Measurements from ENCODE around the gene GRIP1. TPM values are rescaled to one million over a fixed set of nuclear protein-coding genes. Genes with fewer than 3 reads are reported as not detected.

The GRIP1 gene
- total RNA-seq, 2 experiments from 2014 or later, result 5.4 TPM

GRCh38 chr12:66587912-66588311 is 91.0 kb downstream of the GRIP1 start:
- H3K4me1 Mint-ChIP-seq (ENCODE audit: low read depth), result no peaks in the 10 kb centered on the region
- H3K27me3 Mint-ChIP-seq, result no peaks in the 10 kb centered on the region
- no peaks in the 10 kb centered on the region for H3K9me3 Mint-ChIP-seq
- ATAC-seq (ENCODE audit: poor library complexity) (no peak), DNase-seq (no peak)
- Histone ChIP-seq H3K4me1 (ENCODE audit: insufficient read depth, low read length) (no peaks in the 10 kb centered on the region), H3K27ac (ENCODE audit: low read depth in 1 of 2, low read length in 2 of 2) (no peak overlapping the region), H3K36me3 (ENCODE audit: insufficient read depth, low read length) (no peaks in the 10 kb centered on the region), H3K9me3 (ENCODE audit: control insufficient read depth in 1 of 2, insufficient read depth in 1 of 2, low read length in 2 of 2) (no peaks in the 10 kb centered on the region), H3K27me3 (ENCODE audit: control insufficient read depth in 1 of 2, insufficient read depth in 2 of 2, low read length in 2 of 2) (no peaks in the 10 kb centered on the region), H3K4me3 (ENCODE audit: low read length) (no peak overlapping the region)
- intact Hi-C loops (cut with DNase I, micrococcal nuclease), result no loop called here
- H3K27ac Mint-ChIP-seq, result no peak overlapping the region
- no peak overlapping the region for H3K4me3 Mint-ChIP-seq
- POLR2A ChIA-PET, result no interaction called here
- CTCF ChIA-PET, result no interaction called here
- H3K36me3 Mint-ChIP-seq (ENCODE audit: low read depth), result no peaks in the 10 kb centered on the region
- TF ChIP-seq, protein P1, sequence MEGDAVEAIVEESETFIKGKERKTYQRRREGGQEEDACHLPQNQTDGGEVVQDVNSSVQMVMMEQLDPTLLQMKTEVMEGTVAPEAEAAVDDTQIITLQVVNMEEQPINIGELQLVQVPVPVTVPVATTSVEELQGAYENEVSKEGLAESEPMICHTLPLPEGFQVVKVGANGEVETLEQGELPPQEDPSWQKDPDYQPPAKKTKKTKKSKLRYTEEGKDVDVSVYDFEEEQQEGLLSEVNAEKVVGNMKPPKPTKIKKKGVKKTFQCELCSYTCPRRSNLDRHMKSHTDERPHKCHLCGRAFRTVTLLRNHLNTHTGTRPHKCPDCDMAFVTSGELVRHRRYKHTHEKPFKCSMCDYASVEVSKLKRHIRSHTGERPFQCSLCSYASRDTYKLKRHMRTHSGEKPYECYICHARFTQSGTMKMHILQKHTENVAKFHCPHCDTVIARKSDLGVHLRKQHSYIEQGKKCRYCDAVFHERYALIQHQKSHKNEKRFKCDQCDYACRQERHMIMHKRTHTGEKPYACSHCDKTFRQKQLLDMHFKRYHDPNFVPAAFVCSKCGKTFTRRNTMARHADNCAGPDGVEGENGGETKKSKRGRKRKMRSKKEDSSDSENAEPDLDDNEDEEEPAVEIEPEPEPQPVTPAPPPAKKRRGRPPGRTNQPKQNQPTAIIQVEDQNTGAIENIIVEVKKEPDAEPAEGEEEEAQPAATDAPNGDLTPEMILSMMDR (IDR thresholded peaks at IDR 0.05), result no peak

DNA sequence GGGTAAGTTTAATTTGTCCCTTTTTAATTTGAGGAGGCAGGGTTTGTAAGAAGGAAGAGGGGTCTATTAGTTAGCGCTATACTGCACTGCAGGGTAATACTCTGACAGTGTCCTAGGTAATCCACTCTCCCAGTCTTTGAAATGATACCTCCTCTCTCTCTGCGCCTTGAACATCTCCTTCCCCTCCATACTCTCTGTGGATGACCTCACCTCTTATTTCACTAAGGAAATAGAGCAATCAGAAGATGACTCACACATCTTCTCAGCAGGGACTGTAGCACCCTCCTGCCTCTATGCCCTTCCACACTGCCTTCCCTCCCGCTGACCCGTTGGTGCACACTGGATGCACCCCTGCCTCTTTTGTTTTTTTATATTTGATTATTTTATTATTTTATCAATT is 94.2 kb downstream of the GRIP1 start:
- Mint-ChIP-seq H3K4me1 (ENCODE audit: low read depth) (no peaks in the 10 kb centered on the region), H3K27ac (no peak overlapping the region), H3K9me3 (no peaks in the 10 kb centered on the region), H3K4me3 (no peak overlapping the region), H3K36me3 (ENCODE audit: low read depth) (no peaks in the 10 kb centered on the region), H3K27me3 (no peaks in the 10 kb centered on the region)
- Histone ChIP-seq H3K4me1 (ENCODE audit: insufficient read depth, low read length) (no peaks in the 10 kb centered on the region), H3K9me3 (ENCODE audit: control insufficient read depth in 1 of 2, insufficient read depth in 1 of 2, low read length in 2 of 2) (no peaks in the 10 kb centered on the region), H3K36me3 (ENCODE audit: insufficient read depth, low read length) (no peaks in the 10 kb centered on the region), H3K4me3 (ENCODE audit: low read length) (no peak overlapping the region), H3K27me3 (ENCODE audit: control insufficient read depth in 1 of 2, insufficient read depth in 2 of 2, low read length in 2 of 2) (no peaks in the 10 kb centered on the region), H3K27ac (ENCODE audit: low read depth in 1 of 2, low read length in 2 of 2) (no peak overlapping the region)
- intact Hi-C loops (cut with DNase I, micrococcal nuclease), result no loop called here
- ATAC-seq (ENCODE audit: poor library complexity), result no peak
- no peak for DNase-seq
- CTCF ChIA-PET, result no interaction called here
- TF ChIP-seq, protein P1 (IDR thresholded peaks at IDR 0.05), result no peak
- POLR2A ChIA-PET, result no interaction called here

- no peak overlapping the region for H3K4me3 ChIP-seq (ENCODE audit: low read length)
- no peaks in the 10 kb centered on the region for H3K9me3 Mint-ChIP-seq
- peaks cover 0 to 3% of the 10 kb centered on the region in 2 experiments for H3K9me3 ChIP-seq (ENCODE audit: control insufficient read depth in 1 of 2, insufficient read depth in 1 of 2, low read length in 2 of 2)
- peaks cover 5% of the 10 kb centered on the region for H3K27me3 Mint-ChIP-seq
- H3K36me3 ChIP-seq (ENCODE audit: insufficient read depth, low read length), result no peaks in the 10 kb centered on the region
- H3K36me3 Mint-ChIP-seq (ENCODE audit: low read depth), result peaks cover 9% of the 10 kb centered on the region
- ATAC-seq (ENCODE audit: poor library complexity), result no peak
- CTCF ChIA-PET, result no interaction called here
- DNase-seq, result no peak
- H3K27ac Mint-ChIP-seq, result no peak overlapping the region
- POLR2A ChIA-PET, result no interaction called here
- TF ChIP-seq, protein P1 (IDR thresholded peaks at IDR 0.05), result no peak
- no peaks in the 10 kb centered on the region for H3K27me3 ChIP-seq (ENCODE audit: control insufficient read depth in 1 of 2, insufficient read depth in 2 of 2, low read length in 2 of 2)
- H3K4me3 Mint-ChIP-seq, result no peak overlapping the region
- intact Hi-C loops (cut with DNase I, micrococcal nuclease), result no loop called here
- no peaks in the 10 kb centered on the region for H3K4me1 Mint-ChIP-seq (ENCODE audit: low read depth)
- no peaks in the 10 kb centered on the region for H3K4me1 ChIP-seq (ENCODE audit: insufficient read depth, low read length)
- no peak overlapping the region for H3K27ac ChIP-seq (ENCODE audit: low read depth in 1 of 2, low read length in 2 of 2)
Observed at GRCh38 chr12:66573605-66574004, 105.3 kb downstream of the GRIP1 start.

Measured in CD4-positive, alpha-beta T cell (primary cell).